Activated T-helper 2 cell treated with anti-CD3 and anti-CD28 coated beads, Interferon-gamma antibody, Interleukin-2, Interleukin-4, amounts not matched to agents 10 μg/mL and 5 μg/mL and 100 μg/mL, durations not matched to agents 14 hours and 24 hours and 36 hours (primary cell): ENCODE measurements around the gene PAPSS2. TPM values are rescaled to one million over a fixed set of nuclear protein-coding genes. Genes with fewer than 3 reads are reported as not detected.
A peak's percentile ranks its signal among the peaks of the same experiment; 100 is the strongest.

Experiments used
- DNase-seq: peaks from one replicate; pipeline ENCODE4 v3.0.0; 2021; ENCODE audit warnings: low spot score
- H3K27ac Mint-ChIP-seq: one replicate; pipeline ENCODE4 v1.8.0; 2021; ENCODE audit warnings: mixed read lengths
- H3K27me3 Mint-ChIP-seq: one replicate; pipeline ENCODE4 v1.8.0; 2021; ENCODE audit warnings: low read depth, mixed read lengths
- H3K36me3 Mint-ChIP-seq: one replicate; pipeline ENCODE4 v1.8.0; 2021; ENCODE audit warnings: low read depth, mixed read lengths
- H3K4me1 Mint-ChIP-seq: one replicate; pipeline ENCODE4 v1.8.0; 2021; ENCODE audit warnings: low read depth, mixed read lengths
- H3K4me3 Mint-ChIP-seq: one replicate; pipeline ENCODE4 v1.8.0; 2021; ENCODE audit warnings: low read depth, mild to moderate bottlenecking, moderate library complexity, mixed read lengths
- H3K9me3 Mint-ChIP-seq: one replicate; pipeline ENCODE4 v1.8.0; 2021; ENCODE audit warnings: mixed read lengths
- intact Hi-C: fragments of 100-400 bp; cut with micrococcal nuclease; formaldehyde crosslinking; loops from one replicate; pipeline ENCODE4 v1.15.1; 2023
- total RNA-seq: library from RNA; stranded (reverse); gene quantifications from 2 replicates; pipeline ENCODE4 v1.2.3, GENCODE V29; 2022

The PAPSS2 gene
- total RNA-seq, 1 donor from 2014 or later: 0.25 TPM

GRCh38 chr10:87775766-87776165 lies 116.1 kb downstream of the PAPSS2 start:
- Mint-ChIP-seq H3K4me1 (peaks cover 10% of the 10 kb centered on the region), H3K9me3 (no peaks in the 10 kb centered on the region), H3K4me3 (no peak overlapping the region), H3K27ac (peak overlapping the region; percentile 23), H3K27me3 (no peaks in the 10 kb centered on the region), H3K36me3 (peaks cover 43% of the 10 kb centered on the region)
- DNase-seq: no peak
- intact Hi-C loops: no loop called here

DNA sequence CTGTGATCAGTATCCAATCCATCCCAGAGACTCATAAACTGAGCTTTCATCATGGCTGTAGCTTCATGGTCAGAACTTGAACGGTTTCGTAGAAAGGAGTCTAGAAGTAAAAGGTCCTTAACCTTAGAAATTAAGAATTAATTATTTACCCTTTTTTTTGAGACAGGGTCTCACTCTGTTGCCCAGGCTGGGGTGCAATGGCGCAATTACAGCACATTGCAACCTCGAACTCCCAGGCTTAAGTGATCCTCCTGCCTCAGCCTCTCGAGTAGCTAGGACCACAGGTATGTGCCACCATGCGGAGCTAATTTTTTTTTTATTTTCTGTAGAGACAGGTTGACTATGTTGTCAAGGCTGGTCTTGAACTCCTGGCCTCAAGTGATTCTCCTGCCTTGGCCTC lies 116.7 kb downstream of the PAPSS2 start:
- intact Hi-C loops: no loop called here
- H3K4me3 Mint-ChIP-seq: no peak overlapping the region
- H3K4me1 Mint-ChIP-seq: peaks cover 10% of the 10 kb centered on the region
- peaks cover 47% of the 10 kb centered on the region for H3K36me3 Mint-ChIP-seq
- DNase-seq: no peak
- no peak overlapping the region for H3K27ac Mint-ChIP-seq
- no peaks in the 10 kb centered on the region for H3K27me3 Mint-ChIP-seq
- H3K9me3 Mint-ChIP-seq: no peaks in the 10 kb centered on the region

DNA sequence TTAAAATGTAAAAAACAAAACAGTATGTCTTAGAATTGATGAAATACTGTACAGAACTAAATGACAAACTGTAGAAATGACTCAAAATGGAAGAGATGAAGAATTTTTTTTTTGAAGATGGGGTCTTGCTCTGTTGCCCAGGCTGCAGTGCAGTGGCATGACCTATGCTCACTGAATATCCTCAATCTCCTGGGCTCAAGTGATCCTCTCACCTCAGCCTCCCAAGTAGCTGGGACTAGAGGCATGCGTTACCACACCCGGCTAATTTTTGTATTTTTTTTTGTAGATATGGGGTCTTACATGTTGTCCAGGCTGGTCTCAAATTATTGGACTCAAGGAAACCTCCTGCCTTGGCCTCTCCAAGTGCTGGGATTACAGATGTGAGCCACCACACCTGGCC lies 121.9 kb downstream of the PAPSS2 start:
- H3K36me3 Mint-ChIP-seq: peaks cover 66% of the 10 kb centered on the region
- peaks cover 3% of the 10 kb centered on the region for H3K4me1 Mint-ChIP-seq
- no peak overlapping the region for H3K4me3 Mint-ChIP-seq
- no peak overlapping the region for H3K27ac Mint-ChIP-seq
- H3K27me3 Mint-ChIP-seq: no peaks in the 10 kb centered on the region
- H3K9me3 Mint-ChIP-seq: no peaks in the 10 kb centered on the region
- DNase-seq: no peak
- intact Hi-C loops: no loop called here

- no peaks in the 10 kb centered on the region for H3K27me3 Mint-ChIP-seq
- H3K36me3 Mint-ChIP-seq: peaks cover 62% of the 10 kb centered on the region
- no peak overlapping the region for H3K4me3 Mint-ChIP-seq
- H3K4me1 Mint-ChIP-seq: no peaks in the 10 kb centered on the region
- intact Hi-C loops: no loop called here
- no peak overlapping the region for H3K27ac Mint-ChIP-seq
- DNase-seq: no peak
- no peaks in the 10 kb centered on the region for H3K9me3 Mint-ChIP-seq
These were observed 123.0 kb downstream of the PAPSS2 start for GRCh38 chr10:87782721-87783120.

- Mint-ChIP-seq H3K27ac (no peak overlapping the region), H3K36me3 (peaks cover 57% of the 10 kb centered on the region), H3K9me3 (no peaks in the 10 kb centered on the region), H3K4me1 (no peaks in the 10 kb centered on the region), H3K4me3 (no peak overlapping the region), H3K27me3 (no peaks in the 10 kb centered on the region)
- no peak for DNase-seq
- intact Hi-C loops: no loop called here
These were observed 126.7 kb downstream of the PAPSS2 start for GRCh38 chr10:87786421-87786820.

DNA sequence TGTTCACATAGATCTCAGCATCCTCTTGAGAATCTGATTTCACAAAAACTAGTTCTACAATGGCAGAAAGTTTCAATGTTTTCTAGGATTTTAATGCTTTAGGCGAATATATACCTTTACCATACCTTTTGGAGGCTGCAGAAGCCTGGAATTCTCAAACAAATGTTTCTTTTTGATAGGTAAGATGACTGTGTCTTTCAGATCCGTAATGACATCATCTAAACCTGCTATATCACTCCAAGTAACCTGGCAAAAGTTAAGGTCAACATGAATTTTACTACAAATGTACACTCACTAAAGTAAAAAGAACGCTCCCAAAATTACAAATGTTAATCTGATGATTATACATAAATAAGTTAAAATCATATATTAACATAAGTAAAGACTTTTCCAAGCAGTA lies 130.5 kb downstream of the PAPSS2 start:
- intact Hi-C loops: no loop called here
- Mint-ChIP-seq H3K4me1 (peaks cover 12% of the 10 kb centered on the region), H3K36me3 (peaks cover 46% of the 10 kb centered on the region), H3K27me3 (no peaks in the 10 kb centered on the region), H3K4me3 (no peak overlapping the region), H3K9me3 (no peaks in the 10 kb centered on the region), H3K27ac (no peak overlapping the region)
- DNase-seq: no peak

DNA sequence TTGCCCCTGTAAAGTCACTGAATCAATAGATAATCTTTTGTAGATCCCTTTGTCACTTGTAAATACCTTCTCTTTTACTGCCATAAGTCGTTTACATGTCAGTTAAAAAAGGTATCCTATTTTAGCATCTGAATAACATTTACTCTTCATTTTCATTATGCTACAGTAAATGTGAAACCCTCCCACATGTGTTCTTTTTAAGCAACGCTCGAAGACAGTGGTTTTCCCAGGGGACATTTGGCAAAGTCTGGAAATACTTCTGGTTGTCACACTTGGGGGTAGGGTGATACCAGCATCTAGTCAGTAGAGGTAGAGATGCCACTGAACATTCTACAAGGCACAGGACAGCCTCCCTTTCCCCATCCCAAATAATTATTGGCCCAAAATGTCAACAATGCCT lies 134.6 kb downstream of the PAPSS2 start:
- Mint-ChIP-seq H3K36me3 (peaks cover 62% of the 10 kb centered on the region), H3K27ac (no peak overlapping the region), H3K27me3 (no peaks in the 10 kb centered on the region), H3K4me3 (no peak overlapping the region), H3K4me1 (peaks cover 19% of the 10 kb centered on the region), H3K9me3 (no peaks in the 10 kb centered on the region)
- no peak for DNase-seq
- intact Hi-C loops: no loop called here

Other genes with a start within 250 kb of the PAPSS2 start
- 13.4 and 14.1 TPM in 2 replicates for gene MINPP1, start 155.0 kb upstream of the PAPSS2 start, total RNA-seq
- 43.4 and 50.2 TPM in 2 replicates for gene ATAD1, start 158.3 kb downstream of the PAPSS2 start, total RNA-seq
- 0.55 and 0.64 TPM in 2 replicates for gene KLLN, start 203.7 kb downstream of the PAPSS2 start, total RNA-seq
- gene PTEN, start 203.7 kb downstream of the PAPSS2 start, total RNA-seq: 48.5 and 53.5 TPM in 2 replicates